NCI-H69 (cell line): ENCODE results near the gene NAA25.
"Not testable (repeated sequence)": the region's sequence is repeated elsewhere in the genome, so short reads cannot be mapped to it uniquely, and the experiment has no call there.

ENCODE experiments used
- DNase-seq: peaks from one replicate; lab custom pipeline; 2025; lab: John Stamatoyannopoulos, UW

Gene NAA25

DNA sequence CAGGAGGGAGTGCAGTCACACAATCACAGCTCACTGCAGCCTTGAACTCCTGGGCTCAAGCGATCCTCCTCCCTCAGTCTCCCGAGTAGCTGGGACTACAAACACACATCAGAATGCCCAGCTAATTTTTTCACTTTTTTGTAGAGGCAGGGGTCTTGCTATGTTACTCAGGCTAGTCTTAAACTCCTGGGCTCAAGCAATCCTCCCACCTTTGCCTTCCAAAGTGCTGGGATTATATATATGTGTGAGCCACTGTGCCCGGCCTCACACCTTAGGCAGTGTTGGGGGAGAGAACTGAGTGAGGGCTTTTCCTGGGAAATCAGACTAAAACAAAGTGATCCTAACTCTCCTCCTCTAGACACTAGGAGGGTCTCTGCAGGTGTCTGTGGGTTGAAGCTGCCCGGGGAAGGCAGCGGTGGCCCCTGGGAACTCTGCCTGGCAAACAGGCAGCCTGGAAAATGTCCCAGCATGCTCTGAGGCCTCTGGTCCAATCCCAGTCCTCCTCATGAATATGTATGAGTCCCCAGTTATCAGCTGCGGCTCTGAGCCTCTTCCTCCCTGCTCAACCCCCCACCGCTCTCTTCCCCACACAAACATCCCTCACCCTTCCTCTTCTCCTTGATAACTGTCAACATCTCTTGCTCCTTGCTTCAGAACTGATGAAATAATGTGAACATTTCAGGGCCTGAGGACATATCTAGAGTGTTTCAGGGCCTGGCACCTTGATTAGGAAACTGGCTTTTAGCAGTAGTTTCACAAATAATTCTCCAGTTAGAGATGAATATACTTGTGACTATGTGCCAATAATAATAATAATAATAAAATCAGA, 7.9 kb upstream of the NAA25 start:
- DNase-seq: peak; percentile 55

DNA sequence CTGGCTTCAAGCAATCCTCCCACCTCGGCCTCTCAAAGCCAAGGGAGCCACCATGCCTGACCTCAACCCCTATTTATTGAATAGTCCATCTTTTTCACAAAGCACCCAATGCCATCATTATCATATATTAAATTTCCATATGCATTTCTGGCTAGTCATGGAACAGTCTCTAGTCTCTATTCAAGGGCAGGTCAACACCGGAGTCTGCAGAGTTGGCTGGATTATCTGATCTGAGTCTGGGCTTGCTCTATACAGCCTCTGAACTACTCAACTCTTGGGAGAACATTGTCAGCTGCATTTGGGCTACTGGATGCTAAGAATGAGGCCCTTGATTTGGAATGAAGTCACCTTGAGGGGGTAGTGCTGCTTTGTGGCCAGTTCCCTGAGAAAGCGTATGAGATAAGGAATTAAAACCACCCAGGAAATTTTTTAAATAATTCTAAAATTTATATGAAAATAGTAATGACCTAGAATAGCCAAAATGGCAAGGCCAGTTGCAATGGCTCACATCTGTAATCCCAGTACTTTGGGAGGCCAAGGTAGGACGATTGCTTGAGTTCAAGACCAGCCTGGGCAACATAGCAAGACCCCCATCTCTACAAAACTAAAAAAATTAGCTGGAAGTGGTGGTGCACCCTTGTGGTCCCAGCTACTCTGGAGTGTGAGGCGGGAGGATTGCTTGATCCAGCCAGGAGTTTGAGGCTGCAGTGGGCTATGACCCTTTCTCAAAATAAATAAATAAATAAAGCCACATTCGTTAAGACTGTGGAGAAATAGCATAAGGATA, 6.9 kb upstream of the NAA25 start:
- DNase-seq: no peak

DNA sequence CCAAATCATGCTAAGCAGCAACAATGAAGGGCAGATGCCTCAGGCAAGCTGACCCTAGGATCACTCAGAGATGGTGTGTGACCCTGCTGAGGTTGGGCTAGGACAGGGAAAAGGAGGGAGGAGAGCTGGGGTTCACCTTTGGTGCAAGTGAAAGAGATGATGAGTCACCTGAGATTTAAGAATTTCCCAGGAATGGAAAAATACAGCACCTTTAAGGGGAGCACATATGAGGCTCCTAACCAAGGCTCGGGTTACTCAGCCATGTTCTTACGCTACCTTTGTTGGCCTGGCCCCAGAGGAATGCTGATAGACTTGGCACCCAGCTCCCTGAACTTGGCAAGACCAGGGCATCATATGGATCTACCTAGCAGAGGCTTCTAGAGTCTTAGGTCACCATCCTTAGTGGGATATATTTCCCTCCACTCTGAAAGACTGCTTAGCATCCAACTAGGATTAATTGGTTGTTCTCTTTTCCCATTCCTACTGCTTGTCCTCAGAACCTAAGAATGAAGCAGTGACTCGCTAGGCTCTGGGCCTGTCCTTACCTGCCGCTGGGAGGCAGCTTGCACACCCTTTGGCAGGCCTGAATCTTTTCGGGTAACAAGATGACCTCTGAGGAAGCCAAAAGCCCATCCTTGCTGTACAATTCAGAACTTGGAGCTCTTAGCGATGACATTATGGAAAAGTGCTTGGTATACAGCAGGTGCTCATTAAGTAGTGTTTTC, 4.0 kb upstream of the NAA25 start:
- peak; percentile 23 for DNase-seq

- no peak for DNase-seq
These were observed 3.3 kb upstream of the NAA25 start for GRCh38 chr12:112111931-112112330.

DNA sequence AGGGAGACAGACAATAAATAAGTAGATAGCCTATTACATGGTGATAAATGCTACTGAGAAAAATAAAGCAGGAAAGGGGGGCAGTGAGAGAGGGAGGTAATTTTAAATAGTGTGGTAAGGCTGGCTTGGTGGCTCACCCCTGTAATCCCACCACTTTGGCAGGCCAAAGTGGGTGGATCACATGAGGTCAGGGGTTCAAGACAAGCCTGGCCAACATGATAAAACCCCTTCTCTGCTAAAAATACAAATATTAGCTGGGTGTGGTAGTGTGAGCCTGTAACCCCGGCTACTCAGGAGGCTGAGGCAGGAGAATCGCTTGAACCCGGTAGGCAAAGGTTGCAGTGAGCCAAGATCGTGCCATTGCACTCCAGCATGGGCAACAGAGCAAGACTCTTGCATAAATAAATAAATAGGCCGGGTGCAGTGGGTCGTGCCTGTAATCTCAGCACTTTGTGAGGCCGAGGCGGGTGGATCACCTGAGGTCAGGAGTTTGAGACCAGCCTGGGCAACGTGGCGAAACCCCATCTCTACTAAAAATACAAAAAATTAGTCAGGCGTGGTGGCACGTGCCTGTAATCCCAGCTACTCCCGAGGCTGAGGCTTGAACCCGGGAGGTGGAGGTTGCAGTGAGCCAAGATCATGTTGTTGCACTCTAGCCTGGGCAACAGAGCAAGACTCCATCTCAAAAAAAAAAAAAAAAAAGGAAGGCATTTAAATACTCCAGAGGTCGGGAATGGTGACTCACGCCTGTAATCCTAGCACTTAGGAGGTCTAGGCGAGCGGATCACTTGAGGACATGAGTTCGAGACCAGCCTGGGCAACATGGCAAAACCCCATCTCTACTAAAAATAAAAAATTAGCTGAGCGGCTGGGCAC, 2.4 kb upstream of the NAA25 start:
- DNase-seq: not testable (repeated sequence)

DNA sequence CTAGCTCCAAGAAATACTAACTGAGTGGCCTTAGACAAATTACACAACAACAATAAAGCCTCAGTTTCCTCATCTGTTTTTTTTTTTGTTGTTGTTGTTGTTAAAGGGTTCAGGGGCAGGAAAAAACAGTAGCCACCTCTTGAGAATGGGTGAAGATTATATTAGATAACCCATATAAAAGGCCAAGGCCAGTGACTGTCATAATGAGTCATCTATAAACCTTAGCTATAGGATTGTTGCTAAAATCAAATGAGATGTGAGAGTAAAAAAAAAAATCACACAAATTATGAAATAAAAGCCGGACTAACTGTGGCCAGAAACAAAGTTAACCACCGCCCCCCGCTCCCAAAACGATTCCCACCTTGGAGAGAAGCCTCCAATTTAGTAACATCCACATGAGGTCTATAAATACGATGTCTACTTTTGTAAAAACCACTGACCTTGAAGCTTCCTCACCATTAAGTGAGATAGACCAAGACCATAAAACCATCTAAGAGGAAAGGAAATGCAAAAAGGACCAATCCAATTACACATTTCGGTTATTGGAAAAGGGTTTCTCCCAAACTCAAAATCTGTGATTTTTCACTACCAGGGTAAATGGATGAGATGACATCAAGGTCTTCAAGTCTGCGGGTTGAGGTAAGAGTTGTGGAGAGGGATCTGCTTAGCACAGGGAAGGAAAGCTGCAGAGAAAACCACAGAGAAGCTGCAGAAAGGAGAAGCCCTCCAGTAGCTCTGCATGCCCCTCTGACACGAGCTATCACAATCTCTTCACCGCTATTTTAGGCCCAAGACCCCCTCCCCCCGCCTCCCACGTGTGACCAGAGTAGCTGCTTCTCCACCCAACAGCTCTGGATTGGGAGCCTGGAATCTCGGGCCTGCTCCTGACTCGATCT, 1.0 kb downstream of the NAA25 start:
- peak; percentile 48 for DNase-seq

GRCh38 chr12:112105891-112106290, 2.7 kb downstream of the NAA25 start:
- DNase-seq: no peak

DNA sequence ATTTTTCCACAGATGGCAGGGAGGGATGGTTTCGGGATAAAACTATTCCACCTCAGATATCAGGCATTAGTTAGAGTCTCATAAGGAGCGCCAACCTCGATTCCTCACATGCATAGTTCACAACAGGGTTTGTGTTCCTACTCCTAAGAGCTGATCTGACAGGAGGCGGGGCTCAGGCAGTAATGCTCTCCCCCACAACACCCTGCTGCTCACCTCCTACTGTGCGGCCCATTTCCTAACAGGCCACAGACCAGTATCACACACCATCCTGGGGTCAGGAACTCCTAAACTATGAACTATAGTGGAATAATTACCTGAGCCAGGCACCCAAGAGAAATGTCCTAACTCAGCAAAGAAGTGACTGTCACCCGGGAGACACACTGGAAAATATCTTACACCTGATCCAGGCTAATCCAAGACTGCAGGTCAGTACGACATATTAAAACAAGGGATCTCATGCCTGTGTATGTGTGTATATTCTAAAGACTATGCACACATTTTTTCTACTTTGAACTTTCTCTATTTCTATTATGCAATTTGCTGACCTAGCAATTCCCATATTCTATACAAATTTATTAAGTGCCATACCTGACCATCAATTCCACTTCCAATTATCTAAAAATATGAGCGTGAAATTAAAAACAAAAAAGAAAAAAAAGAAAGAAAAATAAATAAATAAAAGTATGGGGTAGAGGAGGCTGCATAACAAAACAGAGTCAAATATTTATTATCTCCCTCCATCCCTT, 4.7 kb downstream of the NAA25 start:
- DNase-seq: no peak

DNA sequence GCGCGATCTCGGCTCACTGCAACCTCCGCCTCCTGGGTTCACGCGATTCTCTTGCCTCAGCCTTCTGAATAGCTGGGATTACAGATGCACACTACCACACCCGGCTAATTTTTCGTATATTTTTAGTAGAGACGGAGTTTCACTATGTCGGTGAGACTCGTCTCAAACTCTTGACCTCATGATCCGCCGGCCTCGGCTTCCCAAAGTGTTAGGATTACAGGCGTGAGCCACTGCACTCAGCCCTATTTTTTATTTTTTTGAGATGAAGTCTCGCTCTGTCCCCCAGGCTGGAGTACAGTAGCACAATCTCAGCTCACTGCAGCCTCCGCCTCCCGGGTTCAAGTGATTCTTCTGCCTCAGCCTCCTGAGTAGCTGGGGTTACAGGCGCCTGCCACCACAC, 5.8 kb downstream of the NAA25 start:
- not testable (repeated sequence) for DNase-seq

- no peak for DNase-seq
These were observed 6.5 kb downstream of the NAA25 start for GRCh38 chr12:112102127-112102526.

- not testable (repeated sequence) for DNase-seq
These were observed 8.1 kb downstream of the NAA25 start for GRCh38 chr12:112100500-112100899.

- no peak for DNase-seq
These were observed 10.9 kb downstream of the NAA25 start for GRCh38 chr12:112097641-112098040.

DNA sequence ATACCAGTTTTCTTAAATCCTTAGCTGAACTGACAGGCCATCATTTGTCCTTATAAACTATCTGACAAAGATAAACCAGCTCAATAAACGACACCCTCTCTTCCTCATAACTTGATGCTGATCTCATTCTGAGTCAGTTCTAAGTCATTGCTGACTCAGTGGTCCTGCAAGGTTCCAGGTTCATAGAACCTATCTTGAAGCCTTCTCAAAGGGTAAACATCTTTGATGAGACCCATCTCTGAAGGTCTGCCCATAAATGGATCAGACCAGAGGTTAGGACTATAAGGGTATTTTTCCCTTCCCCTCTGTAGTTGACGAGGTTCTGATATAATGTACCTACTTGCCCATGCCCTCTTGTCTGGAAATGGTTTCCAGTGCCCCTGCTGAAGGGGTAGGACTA, 11.9 kb downstream of the NAA25 start:
- no peak for DNase-seq

GRCh38 chr12:112096070-112096469, 12.5 kb downstream of the NAA25 start:
- no peak for DNase-seq

GRCh38 chr12:112091563-112091962, 17.0 kb downstream of the NAA25 start:
- DNase-seq: no peak

- no peak for DNase-seq
These were observed 20.7 kb downstream of the NAA25 start for GRCh38 chr12:112087851-112088250.

GRCh38 chr12:112087055-112087850, 21.3 kb downstream of the NAA25 start:
- no peak for DNase-seq

GRCh38 chr12:112066566-112066965, 42.0 kb downstream of the NAA25 start:
- no peak for DNase-seq

GRCh38 chr12:112063273-112063672, 45.3 kb downstream of the NAA25 start:
- no peak for DNase-seq
